ES-I3 (cell line): Measurements from ENCODE around the gene MAP3K10.

Experiments used
- H3K36me3 ChIP-seq: 2 replicates; pipeline ENCODE4 v1.6.1; 2013; ENCODE audit warnings: mild to moderate bottlenecking, low read length, control low read depth, moderate library complexity; ENCODE audit not compliant: insufficient read depth
- H3K4me1 ChIP-seq: 2 replicates; pipeline ENCODE4 v1.6.1; 2013; ENCODE audit warnings: mild to moderate bottlenecking, control low read depth, low read length; ENCODE audit not compliant: insufficient read depth
- H3K9ac ChIP-seq: 2 replicates; pipeline ENCODE4 v1.6.1; 2013; ENCODE audit warnings: low read depth, mild to moderate bottlenecking, low read length, moderate library complexity
- H3K9me3 ChIP-seq: 2 replicates; pipeline ENCODE4 v1.6.1; 2013; ENCODE audit warnings: mild to moderate bottlenecking, low read length, moderate library complexity; ENCODE audit not compliant: control insufficient read depth, insufficient read depth

The MAP3K10 gene

DNA sequence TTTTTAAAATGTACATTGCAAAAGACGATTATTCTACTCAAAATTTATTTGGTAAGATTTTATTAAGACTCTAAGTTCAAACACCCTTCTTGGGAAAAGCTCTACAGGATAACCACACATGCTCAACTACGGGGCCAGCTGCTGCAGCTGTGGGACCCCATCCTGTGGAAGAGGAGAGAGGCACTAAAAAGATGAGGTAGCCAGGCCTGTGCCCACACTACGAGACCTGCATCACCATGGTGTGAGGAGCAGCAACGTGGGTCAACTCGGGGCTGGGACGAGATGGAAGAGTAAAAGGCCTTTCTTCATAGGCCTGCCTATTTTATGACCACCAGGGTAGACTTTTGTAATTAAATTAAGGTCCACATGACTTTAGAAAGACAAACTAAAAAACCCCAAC is 39.8 kb downstream of the MAP3K10 start:
- H3K9me3 ChIP-seq = no peaks in the 10 kb centered on the region
- H3K36me3 ChIP-seq = no peaks in the 10 kb centered on the region
- H3K9ac ChIP-seq = no peak overlapping the region
- H3K4me1 ChIP-seq = peaks cover 25% of the 10 kb centered on the region

DNA sequence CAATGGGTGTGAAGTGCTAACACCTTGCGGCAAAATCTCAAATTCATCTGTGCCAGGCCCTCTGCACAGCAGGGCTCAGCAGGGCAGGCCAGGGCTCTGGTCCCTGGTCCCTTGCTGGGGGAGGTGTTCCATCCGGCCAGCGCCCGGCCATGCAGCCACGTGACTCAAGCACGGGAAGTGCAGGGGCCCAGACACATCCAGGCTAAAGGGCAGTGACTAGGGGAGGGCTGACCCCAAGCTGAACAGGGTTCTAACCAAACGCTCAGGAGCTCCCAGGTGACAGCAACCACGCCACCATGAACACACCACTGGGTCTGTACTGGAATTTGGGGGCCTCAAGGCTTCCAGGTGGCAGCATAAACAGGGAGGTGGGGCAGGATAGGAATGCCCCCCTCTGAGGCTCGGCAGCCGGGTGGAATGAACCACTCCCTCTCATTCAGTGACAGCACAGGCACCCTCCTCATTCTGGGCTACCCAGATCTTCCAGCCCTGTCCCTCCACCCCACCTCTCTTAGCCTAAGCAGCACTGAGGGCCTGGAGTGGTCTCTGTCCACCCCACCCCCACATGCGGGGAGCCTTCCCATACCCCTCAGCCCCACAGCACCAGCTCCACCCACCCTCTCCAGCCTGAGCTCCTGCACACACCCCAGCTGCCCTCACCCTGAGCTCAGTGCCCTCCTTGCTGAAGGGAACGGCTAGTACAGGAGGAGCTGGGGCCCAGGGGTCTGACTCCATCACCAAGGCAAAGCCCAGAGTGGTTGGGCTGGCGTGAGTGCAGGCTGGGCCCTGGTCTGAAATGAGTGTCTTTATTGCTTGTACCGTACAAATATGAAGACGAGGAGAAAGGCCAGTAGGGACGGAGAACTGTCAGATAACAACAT is 40.6 kb downstream of the MAP3K10 start:
- Histone ChIP-seq H3K9ac (peak overlapping the region; percentile 11; the same call in 1 of the 2 replicates), H3K4me1 (peaks cover 25% of the 10 kb centered on the region), H3K9me3 (no peaks in the 10 kb centered on the region), H3K36me3 (no peaks in the 10 kb centered on the region)

DNA sequence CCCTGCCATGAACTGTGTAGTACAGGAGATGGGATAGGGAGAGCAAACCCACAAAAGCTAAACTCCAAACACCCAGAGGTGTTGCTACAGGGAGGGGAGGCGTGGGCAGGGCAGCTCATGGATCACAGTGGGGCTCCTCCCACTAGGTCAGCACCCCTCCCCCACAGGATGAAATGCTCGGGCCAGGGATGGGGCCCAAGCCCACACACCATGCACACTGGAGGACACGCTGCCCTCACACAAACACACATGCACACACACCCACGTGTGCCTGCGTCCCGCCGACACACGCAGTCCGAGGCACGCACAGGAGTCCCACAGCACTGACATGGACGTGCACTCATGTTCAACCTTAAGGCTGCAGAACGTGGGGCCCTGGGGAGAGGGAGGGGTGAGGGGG is 41.3 kb downstream of the MAP3K10 start:
- Histone ChIP-seq H3K36me3 (no peaks in the 10 kb centered on the region), H3K9ac (no peak overlapping the region), H3K4me1 (peaks cover 25% of the 10 kb centered on the region)

DNA sequence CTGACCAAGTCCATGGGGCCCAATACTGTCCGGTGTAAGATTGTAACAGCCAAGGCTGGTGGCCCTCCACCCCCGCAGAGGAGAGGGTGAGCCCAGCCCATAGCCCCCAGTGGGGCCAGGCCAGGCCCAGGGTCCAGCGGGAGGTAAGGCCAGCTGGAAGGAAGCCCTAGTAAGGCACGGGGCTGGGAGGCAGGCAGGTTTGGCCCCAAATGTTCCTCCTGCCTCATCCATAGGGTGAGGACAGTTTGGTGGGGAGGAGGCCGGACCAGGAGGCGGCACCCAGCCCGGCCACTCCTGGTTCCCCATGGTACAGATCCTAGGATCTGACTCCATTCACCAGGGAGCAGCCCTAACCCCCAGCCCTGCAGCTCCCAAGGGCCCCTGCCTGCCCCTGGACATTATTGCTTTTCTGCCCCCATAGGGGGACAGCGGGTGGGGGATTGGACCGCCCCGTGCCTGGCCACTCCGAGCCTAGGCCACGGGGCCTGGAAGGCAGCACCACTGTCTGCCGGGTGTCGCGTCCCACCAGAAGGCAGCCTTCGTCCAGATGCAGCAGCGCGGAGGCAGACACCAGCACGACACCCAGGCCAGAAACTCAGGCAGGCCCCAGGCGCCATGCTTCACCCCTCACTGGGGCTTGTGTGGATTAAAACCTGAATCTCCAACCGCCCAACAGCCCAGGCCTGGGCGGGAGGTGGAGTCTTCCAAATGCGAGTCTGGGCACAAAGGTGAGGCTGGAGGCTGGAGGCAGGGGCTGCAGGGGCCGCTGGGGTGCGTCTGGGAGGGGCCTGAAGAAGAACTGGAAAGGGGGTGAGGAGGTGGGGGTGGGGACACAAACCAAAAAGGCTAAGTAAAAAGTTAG is 42.0 kb downstream of the MAP3K10 start:
- Histone ChIP-seq H3K9me3 (no peaks in the 10 kb centered on the region), H3K36me3 (no peaks in the 10 kb centered on the region), H3K9ac (no peak overlapping the region), H3K4me1 (peaks cover 25% of the 10 kb centered on the region)

More for the DNA sequence above, 41.3 kb downstream of the MAP3K10 start:
- no peaks in the 10 kb centered on the region for H3K9me3 ChIP-seq

DNA sequence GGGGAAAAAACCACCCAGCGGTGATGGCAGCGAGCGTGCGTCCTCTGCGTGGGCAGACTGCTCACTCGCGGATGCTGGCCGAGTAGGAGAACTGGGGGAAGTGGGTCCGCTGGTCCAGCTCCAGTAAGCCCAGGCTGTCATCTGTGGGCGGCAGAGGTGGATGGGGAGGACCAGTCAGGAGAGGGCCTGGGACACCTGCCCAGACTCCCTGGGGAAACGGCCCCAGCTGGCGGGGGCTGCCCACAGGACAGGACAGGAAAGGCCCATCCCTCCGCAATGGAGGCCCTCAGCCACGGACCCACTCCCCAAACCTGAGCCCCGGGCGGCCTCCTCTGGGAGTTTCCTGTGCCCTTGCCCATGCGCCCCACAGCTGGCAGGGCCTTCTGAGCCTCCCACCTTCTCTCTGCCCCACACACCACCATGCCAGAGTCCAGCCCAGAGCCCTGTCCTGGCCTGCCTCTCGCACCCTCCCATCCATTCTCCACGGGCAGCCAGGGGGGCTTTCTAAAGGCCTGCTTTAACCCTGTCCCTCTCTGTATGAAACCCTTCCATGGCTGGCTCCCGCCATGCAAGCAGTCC is 42.7 kb downstream of the MAP3K10 start:
- Histone ChIP-seq H3K36me3 (no peaks in the 10 kb centered on the region), H3K4me1 (peaks cover 25% of the 10 kb centered on the region)

DNA sequence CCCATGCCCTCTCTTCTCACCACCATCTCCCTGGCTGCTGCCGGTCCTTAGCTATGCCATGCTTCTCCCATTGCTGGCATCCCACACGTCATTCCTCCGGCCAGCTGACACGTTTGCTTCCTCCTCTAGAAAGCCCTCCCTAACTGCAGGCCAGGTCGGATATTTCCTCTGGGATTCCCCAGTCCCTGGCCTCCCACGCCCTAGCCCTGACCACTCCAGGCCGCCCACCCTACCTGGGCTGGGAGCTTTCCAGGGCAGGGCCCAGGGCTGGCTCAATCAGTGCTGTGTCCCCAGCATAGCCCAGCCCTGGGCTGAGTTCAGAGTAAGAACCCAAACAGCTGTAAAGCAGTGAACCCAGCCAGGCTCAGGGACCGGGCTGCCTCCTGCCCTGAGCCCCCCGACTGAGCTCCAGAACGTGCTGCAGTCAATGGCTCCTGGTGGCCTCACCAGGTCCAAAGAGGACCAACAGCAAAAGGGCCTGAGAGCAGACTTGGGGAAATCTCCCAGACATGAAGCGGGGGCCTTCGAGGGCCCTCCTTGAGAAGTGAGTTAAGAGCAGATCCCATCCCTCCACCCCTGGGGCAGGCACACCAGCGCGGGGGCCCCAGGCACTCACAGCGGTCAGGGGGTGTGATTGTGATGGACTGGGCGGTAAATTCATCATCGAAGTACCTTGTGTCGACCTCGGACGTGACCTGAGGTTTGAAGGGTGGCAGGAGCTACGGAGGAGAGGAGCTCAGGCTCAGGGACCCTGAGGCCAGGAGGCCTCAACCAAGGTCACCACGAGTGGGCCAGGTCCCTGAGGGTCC is 43.4 kb downstream of the MAP3K10 start:
- H3K9ac ChIP-seq = no peak overlapping the region
- H3K4me1 ChIP-seq = peaks cover 22% of the 10 kb centered on the region
- H3K9me3 ChIP-seq = no peaks in the 10 kb centered on the region
- H3K36me3 ChIP-seq = peaks cover 4% of the 10 kb centered on the region; the same call in 1 of the 2 replicates

More for the DNA sequence above, 42.7 kb downstream of the MAP3K10 start:
- Histone ChIP-seq H3K9me3 (no peaks in the 10 kb centered on the region), H3K9ac (no peak overlapping the region)

DNA sequence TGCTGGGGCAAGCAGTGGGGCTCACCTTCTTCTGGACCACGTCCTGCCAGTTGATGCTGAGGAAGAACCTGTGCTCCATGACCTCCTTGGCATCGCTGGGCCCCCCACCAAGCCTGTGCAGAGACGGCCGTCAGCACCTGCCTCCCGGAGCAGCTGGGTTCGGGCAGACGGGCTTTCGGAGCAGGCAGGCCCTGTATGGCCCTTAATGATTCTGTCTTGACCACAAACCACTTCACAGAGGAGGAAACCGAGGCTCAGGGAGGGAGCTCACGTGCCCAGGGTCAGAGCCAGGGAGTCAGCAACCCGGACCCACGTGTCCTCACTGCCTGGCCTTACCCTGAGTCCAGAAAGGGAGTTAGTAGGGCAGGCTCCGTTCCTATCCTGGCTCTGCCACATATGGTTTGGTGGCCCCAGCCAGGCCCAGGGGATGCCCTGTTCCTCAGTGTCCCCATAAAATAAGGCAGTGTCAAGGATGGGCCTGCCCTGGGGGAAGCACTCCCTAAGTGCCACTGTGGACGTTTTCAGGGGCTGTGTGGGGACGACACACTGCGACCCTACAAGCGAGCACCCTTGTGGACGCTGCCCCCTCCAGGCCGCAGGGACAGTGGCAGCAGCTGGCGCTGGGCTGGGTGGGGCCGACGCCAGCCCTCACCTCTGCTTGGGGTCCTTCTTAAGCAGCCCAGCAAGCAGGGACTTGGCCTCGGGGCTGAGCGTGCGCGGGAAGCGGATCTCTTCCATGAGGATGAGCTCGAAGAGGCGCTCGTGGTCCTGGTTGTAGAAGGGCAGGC is 44.2 kb downstream of the MAP3K10 start:
- H3K36me3 ChIP-seq = peaks cover 4% of the 10 kb centered on the region; the same call in 1 of the 2 replicates
- H3K9ac ChIP-seq = no peak overlapping the region
- no peaks in the 10 kb centered on the region for H3K9me3 ChIP-seq
- peaks cover 19% of the 10 kb centered on the region for H3K4me1 ChIP-seq

DNA sequence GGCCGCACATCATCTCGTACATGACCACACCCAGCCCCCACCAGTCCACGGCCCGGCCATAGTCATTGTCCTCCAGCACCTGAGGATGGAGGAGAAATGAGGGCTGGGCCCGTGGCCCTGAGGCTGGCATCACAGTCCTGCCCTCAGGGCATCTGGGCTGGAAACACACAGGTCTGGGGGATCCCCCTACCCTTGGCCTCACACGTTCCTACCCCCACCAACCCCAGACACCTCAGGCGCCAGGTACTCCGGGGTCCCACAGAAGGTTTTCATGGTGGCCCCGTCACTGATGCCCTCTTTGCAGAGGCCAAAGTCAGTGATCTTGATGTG is 44.8 kb downstream of the MAP3K10 start:
- Histone ChIP-seq H3K9ac (no peak overlapping the region), H3K9me3 (no peaks in the 10 kb centered on the region), H3K4me1 (peaks cover 18% of the 10 kb centered on the region), H3K36me3 (peaks cover 7% of the 10 kb centered on the region; the same call in 1 of the 2 replicates)

DNA sequence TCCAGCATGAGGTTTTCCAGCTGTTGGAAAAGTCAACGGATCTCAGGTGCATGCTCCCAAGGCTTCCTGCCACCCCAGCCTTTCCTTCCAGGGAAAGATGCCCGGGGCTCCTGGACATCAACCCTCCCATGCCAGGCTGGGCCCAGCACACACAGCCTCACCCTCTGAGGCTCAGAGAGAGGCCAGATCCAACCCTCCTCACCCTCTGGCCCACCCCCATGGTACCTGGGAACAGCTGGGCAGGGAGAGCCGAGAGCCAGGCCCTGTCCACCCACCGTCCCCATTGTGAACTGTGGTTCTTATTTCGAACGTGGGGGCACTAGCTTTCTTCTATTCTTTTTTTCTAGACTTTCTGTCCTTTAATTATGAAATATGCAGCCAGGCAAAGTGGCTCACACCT is 45.1 kb downstream of the MAP3K10 start:
- Histone ChIP-seq H3K9ac (no peak overlapping the region), H3K9me3 (no peaks in the 10 kb centered on the region), H3K4me1 (peaks cover 15% of the 10 kb centered on the region), H3K36me3 (peaks cover 8% of the 10 kb centered on the region; the same call in 1 of the 2 replicates)

DNA sequence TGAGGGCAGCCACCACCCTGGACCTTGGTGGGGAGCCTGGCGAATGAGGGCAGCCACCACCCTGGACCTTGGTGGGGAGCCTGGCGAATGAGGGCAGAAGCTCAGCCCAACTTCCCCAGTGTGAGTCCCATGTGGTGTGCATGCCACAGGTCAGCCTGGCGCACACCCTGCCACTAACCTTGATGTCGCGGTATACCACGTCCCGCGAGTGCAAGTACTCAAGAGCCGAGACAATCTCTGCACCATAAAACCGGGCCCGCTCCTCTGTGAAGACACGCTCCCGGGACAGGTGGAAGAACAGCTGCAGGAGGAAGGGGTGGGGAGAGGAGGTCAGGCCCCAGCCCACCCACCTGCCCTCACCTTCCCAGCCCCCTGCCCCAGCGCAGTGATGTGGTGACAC is 46.6 kb downstream of the MAP3K10 start:
- Histone ChIP-seq H3K9ac (no peak overlapping the region), H3K4me1 (peaks cover 3% of the 10 kb centered on the region; the same call in 1 of the 2 replicates), H3K36me3 (peaks cover 8% of the 10 kb centered on the region; the same call in 1 of the 2 replicates), H3K9me3 (no peaks in the 10 kb centered on the region)

DNA sequence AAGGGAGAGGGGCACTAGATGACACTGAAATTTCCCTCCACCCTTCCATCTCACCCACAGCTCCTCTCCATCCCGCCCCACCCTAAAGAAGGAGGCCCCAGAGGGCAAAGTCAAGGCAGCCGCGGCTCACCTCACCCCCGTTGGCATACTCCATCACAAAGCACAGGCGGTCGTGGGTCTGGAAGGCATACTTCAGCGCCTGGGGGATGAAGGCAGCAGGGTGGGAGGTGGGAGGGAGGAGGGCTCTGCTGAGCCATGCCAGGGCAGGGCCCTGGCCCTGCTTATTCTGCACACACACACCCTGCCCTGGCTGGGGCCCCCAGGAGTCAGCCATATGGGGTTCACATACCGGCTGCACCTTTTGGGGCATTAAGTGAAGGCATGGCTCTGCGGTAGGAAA is 47.5 kb downstream of the MAP3K10 start:
- Histone ChIP-seq H3K36me3 (peaks cover 8% of the 10 kb centered on the region; the same call in 1 of the 2 replicates), H3K4me1 (no peaks in the 10 kb centered on the region), H3K9me3 (no peaks in the 10 kb centered on the region), H3K9ac (no peak overlapping the region)

DNA sequence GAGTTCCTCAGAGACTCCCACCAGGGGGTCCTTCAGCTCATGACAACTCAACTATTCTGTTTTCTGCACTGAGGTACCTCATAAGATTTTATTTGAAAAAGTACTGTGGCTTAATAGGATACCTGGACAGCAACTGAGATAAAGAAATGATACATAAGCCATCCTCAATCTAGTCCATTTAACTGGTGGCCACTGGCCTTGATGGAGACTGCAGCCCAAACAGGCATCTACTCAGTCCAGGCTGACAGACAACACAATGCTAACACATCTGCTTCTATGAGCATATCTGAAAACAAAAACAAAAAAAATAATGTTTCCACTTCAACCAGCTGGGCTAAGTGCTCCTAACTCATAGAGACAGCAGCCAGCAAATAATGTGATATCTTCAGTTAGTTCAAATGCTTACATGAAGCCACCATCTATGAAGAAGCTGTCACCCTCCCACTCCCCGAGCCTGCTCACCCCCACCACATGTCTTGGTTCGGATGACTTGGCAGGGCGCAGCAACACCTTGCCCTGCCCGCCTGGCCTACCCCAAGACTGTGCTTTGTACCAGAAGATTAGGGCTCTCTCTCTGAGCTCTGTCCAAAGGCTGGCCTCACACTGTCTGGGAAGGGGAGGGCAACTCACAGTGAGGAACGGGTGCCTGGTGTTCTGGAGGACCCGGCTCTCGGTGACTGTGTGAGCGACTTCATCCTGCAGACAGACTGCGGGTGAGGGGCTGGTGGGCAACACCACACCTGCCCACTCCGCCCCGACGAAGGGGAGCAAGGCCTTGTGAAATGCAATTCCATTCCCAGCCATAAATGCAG is 48.4 kb downstream of the MAP3K10 start:
- H3K36me3 ChIP-seq = peaks cover 8% of the 10 kb centered on the region; the same call in 1 of the 2 replicates
- no peaks in the 10 kb centered on the region for H3K9me3 ChIP-seq
- no peaks in the 10 kb centered on the region for H3K4me1 ChIP-seq
- no peak overlapping the region for H3K9ac ChIP-seq
